GM23338 (cell line): ENCODE measurements around the gene NADK2. TPM values are rescaled to one million over a fixed set of nuclear protein-coding genes. Genes with fewer than 3 reads are reported as not detected.

Experiments
- ATAC-seq: fragments of 200-7000 bp; cut with Tn5 transposase; 3 replicates; pipeline ENCODE4 v1.9.1; 2020
- DNase-seq: peaks from one replicate; pipeline ENCODE4 v3.0.0-alpha.2; 2015; ENCODE audit warnings: low spot score
- H2AFZ ChIP-seq: fragments of 200-600 bp; sonication (generic); 2 replicates; pipeline ENCODE4 v1.8.0; 2016; ENCODE audit warnings: antibody characterized with exemption, mild to moderate bottlenecking, moderate library complexity
- H3F3A ChIP-seq: fragments of 200-600 bp; sonication (generic); replicated peaks from 2 replicates; pipeline ENCODE4 v1.8.0; 2017; ENCODE audit warnings: antibody characterized with exemption, mixed run types, low read depth
- H3K27ac ChIP-seq: fragments of 200-600 bp; sonication (generic); 2 replicates; pipeline ENCODE4 v1.6.1; 2016; ENCODE audit warnings: low read depth
- H3K27me3 ChIP-seq: fragments of 200-600 bp; sonication (generic); 2 replicates; pipeline ENCODE4 v1.8.0; 2016; ENCODE audit warnings: mild to moderate bottlenecking, mixed run types, moderate library complexity; ENCODE audit not compliant: insufficient read depth
- H3K36me3 ChIP-seq: fragments of 200-600 bp; sonication (generic); 2 replicates; pipeline ENCODE4 v1.8.0; 2016; ENCODE audit warnings: mild to moderate bottlenecking; ENCODE audit not compliant: insufficient read depth
- H3K4me1 ChIP-seq: fragments of 200-600 bp; sonication (generic); 2 replicates; pipeline ENCODE4 v1.8.0; 2016; ENCODE audit warnings: mild to moderate bottlenecking, moderate library complexity; ENCODE audit not compliant: insufficient read depth
- H3K4me2 ChIP-seq: fragments of 200-600 bp; sonication (generic); 2 replicates; pipeline ENCODE4 v1.7.1; 2017; ENCODE audit warnings: mixed run types
- H3K4me3 ChIP-seq: fragments of 200-600 bp; sonication (generic); 2 replicates; pipeline ENCODE4 v1.6.1; 2016; ENCODE audit warnings: mixed run types
- H3K79me2 ChIP-seq: fragments of 200-600 bp; sonication (generic); replicated peaks from 2 replicates; pipeline ENCODE4 v1.8.0; 2017; ENCODE audit warnings: mild to moderate bottlenecking; ENCODE audit not compliant: insufficient read depth
- H3K9me2 ChIP-seq: fragments of 200-600 bp; sonication (generic); 2 replicates; pipeline ENCODE4 v1.8.0; 2017; ENCODE audit not compliant: insufficient read depth
- H4K20me1 ChIP-seq: fragments of 200-600 bp; sonication (generic); replicated peaks from 2 replicates; pipeline ENCODE4 v1.8.0; 2017; ENCODE audit warnings: mild to moderate bottlenecking; ENCODE audit not compliant: insufficient read depth
- H3K27ac Mint-ChIP-seq: 2 replicates; pipeline ENCODE4 v1.8.0; 2020; ENCODE audit warnings: inconsistent platforms, mild to moderate bottlenecking, moderate library complexity, mixed read lengths
- H3K27me3 Mint-ChIP-seq: 3 replicates; pipeline ENCODE4 v1.8.0; 2022; ENCODE audit warnings: low read depth, mild to moderate bottlenecking, moderate library complexity, mixed read lengths, inconsistent platforms; ENCODE audit not compliant: insufficient read depth, poor library complexity
- H3K36me3 Mint-ChIP-seq: 3 replicates; pipeline ENCODE4 v1.8.0; 2021; ENCODE audit warnings: low read depth, mild to moderate bottlenecking, inconsistent platforms, moderate library complexity, mixed read lengths
- H3K4me1 Mint-ChIP-seq: 3 replicates; pipeline ENCODE4 v1.8.0; 2020; ENCODE audit warnings: mild to moderate bottlenecking, inconsistent platforms, mixed read lengths
- H3K4me3 Mint-ChIP-seq: 3 replicates; pipeline ENCODE4 v1.8.0; 2021; ENCODE audit warnings: moderate library complexity, mild to moderate bottlenecking, inconsistent platforms, mixed read lengths
- H3K9me3 Mint-ChIP-seq: 3 replicates; pipeline ENCODE4 v1.8.0; 2020; ENCODE audit warnings: moderate library complexity, mild to moderate bottlenecking, inconsistent platforms, mixed read lengths
- CREB1 ChIP-seq: fragments of 250-450 bp; sonication (Bioruptor Pico); IDR thresholded peaks from 2 replicates; pipeline ENCODE4 v1.5.0; 2020; ENCODE audit warnings: low read depth, mild to moderate bottlenecking, moderate library complexity
- CTCF ChIP-seq, 2 experiments: fragments of 200-600 bp in 1 of 2; sonication (generic) in 1 of 2; conservative IDR thresholded peaks; 2 replicates each; pipeline versions ENCODE4 v1.5.1 to v1.6.1; 2016 to 2017; ENCODE audit warnings: antibody characterized with exemption in 2 of 2, low read depth in 2 of 2, mild to moderate bottlenecking in 2 of 2, moderate library complexity in 1 of 2
- EZH2 ChIP-seq: fragments of 200-600 bp; sonication (generic); IDR thresholded peaks from one replicate; pipeline ENCODE4 v1.8.0; 2017; ENCODE audit warnings: antibody characterized with exemption, mild to moderate bottlenecking, low read depth; ENCODE audit not compliant: unreplicated experiment
- EZH2phosphoT487 ChIP-seq: fragments of 200-600 bp; sonication (generic); IDR thresholded peaks from one replicate; pipeline ENCODE4 v1.8.1; 2018; ENCODE audit warnings: antibody characterized with exemption; ENCODE audit not compliant: unreplicated experiment
- JUNB ChIP-seq: IDR thresholded peaks from one replicate; pipeline ENCODE4 v1.6.1; 2016; ENCODE audit warnings: antibody characterized with exemption; ENCODE audit not compliant: unreplicated experiment
- NANOG ChIP-seq: IDR thresholded peaks from 2 replicates; pipeline ENCODE4 v1.6.1; 2016; ENCODE audit warnings: antibody characterized with exemption, borderline replicate concordance
- POLR2AphosphoS5 ChIP-seq: IDR thresholded peaks from 2 replicates; pipeline ENCODE4 v1.6.1; 2016; ENCODE audit warnings: antibody characterized with exemption, low read depth
- REST ChIP-seq: IDR thresholded peaks from one replicate; pipeline ENCODE4 v1.6.1; 2018; ENCODE audit warnings: antibody characterized with exemption; ENCODE audit not compliant: unreplicated experiment
- STAT1 ChIP-seq: IDR thresholded peaks from one replicate; pipeline ENCODE4 v1.6.1; 2016; ENCODE audit warnings: antibody characterized with exemption; ENCODE audit not compliant: unreplicated experiment
- ZNF114 ChIP-seq: fragments of 250-450 bp; sonication (Bioruptor Pico); IDR thresholded peaks from 2 replicates; pipeline ENCODE4 v1.5.0; 2020; ENCODE audit warnings: mild to moderate bottlenecking, moderate library complexity
- ZNF331 ChIP-seq: fragments of 250-450 bp; sonication (Bioruptor Pico); IDR thresholded peaks from 2 replicates; pipeline ENCODE4 v1.5.0; 2020; ENCODE audit warnings: low read depth, mild to moderate bottlenecking, moderate library complexity
- ZNF462 ChIP-seq: fragments of 250-450 bp; sonication (Bioruptor Pico); IDR thresholded peaks from 2 replicates; pipeline ENCODE4 v1.5.0; 2020; ENCODE audit warnings: mild to moderate bottlenecking, moderate library complexity
- polyA plus RNA-seq: library from polyadenylated mRNA; unstranded; fragments of >200 nt; fragmentation: Nextera tagmentation; extraction: Ambion mirVana; gene quantifications from 2 replicates; pipeline ENCODE4 v1.2.1, GENCODE V29; 2016
- total RNA-seq: library from RNA; depleted of rRNA; stranded (reverse); fragments of >200 nt; shearing (Covaris generic); gene quantifications from 2 replicates; pipeline ENCODE4 v1.2.3, GENCODE V29; 2014

The NADK2 gene
- total and polyA plus RNA-seq, 2 experiments from 2014 or later: 4.5 to 16.0 TPM

GRCh38 chr5:36217567-36217966 lies 24.2 kb downstream of the NADK2 start:
- H4K20me1 ChIP-seq: no peaks in the 10 kb centered on the region
- no peak for TF ChIP-seq CREB1 (CRISPR knock-in tag)
- TF ChIP-seq NANOG: no peak
- no peak for TF ChIP-seq EZH2phosphoT487
- no peak for TF ChIP-seq ZNF462 (CRISPR knock-in tag)
- no peak for TF ChIP-seq CTCF (conservative IDR thresholded peaks at IDR 0.05; ENCODE audit: low read depth in 2 of 2)
- no peak for TF ChIP-seq EZH2
- no peak for TF ChIP-seq JUNB
- TF ChIP-seq STAT1: no peak
- TF ChIP-seq REST: no peak
- TF ChIP-seq POLR2AphosphoS5: no peak
- TF ChIP-seq ZNF331: no peak
- no peak for TF ChIP-seq ZNF114
- no peaks in the 10 kb centered on the region for H3K36me3 ChIP-seq
- H3K4me1 ChIP-seq: no peaks in the 10 kb centered on the region
- H3K9me2 ChIP-seq: no peaks in the 10 kb centered on the region
- no peak overlapping the region for H2AFZ ChIP-seq
- H3F3A ChIP-seq: no peaks in the 10 kb centered on the region
- Mint-ChIP-seq H3K27ac (no peak overlapping the region), H3K36me3 (no peaks in the 10 kb centered on the region), H3K4me3 (no peak overlapping the region), H3K9me3 (no peaks in the 10 kb centered on the region), H3K4me1 (no peaks in the 10 kb centered on the region), H3K27me3 (no peaks in the 10 kb centered on the region)
- H3K79me2 ChIP-seq: no peaks in the 10 kb centered on the region
- no peak overlapping the region for H3K4me3 ChIP-seq
- no peak for DNase-seq
- H3K4me2 ChIP-seq: no peak overlapping the region
- no peak for ATAC-seq
- no peak overlapping the region for H3K27ac ChIP-seq
- H3K27me3 ChIP-seq: no peaks in the 10 kb centered on the region
